ENCODE data around the gene YLPM1. TPM values are rescaled to one million over a fixed set of nuclear protein-coding genes. Genes with fewer than 3 reads are reported as not detected.

Gene YLPM1
- total and polyA plus RNA-seq, 2 donors (not counting 3 experiments of a cell fraction or from before 2014, with no cell fraction given), result 14.9 to 85.7 TPM

GRCh38 chr14:74713395-74713735 lies 49.8 kb upstream of the YLPM1 start:
- Histone ChIP-seq H3K4me2 (ENCODE audit: insufficient read depth, low read length) (peak overlapping the region; percentile 82), H3K4me3 (replicated peaks in 1 of 3; ENCODE audit: insufficient read depth in 1 of 3, low read depth in 1 of 3, low read length in 3 of 3) (peak overlapping the region; percentile 66 to 93 (median 92)), H3K36me3 (ENCODE audit: control insufficient read depth in 2 of 2, extremely low read depth in 1 of 2, insufficient read depth in 2 of 2, low read length in 2 of 2) (peaks cover 2 to 8% of the 10 kb centered on the region in 2 experiments), H3K4me1 (ENCODE audit: control insufficient read depth, extremely low read depth, insufficient read depth, low read length) (peaks cover 15% of the 10 kb centered on the region), H3K79me2 (ENCODE audit: control insufficient read depth, insufficient read depth, low read length) (peaks cover 51% of the 10 kb centered on the region), H3K27me3 (ENCODE audit: control insufficient read depth in 2 of 2, insufficient read depth in 2 of 2, low read length in 2 of 2) (no peaks in the 10 kb centered on the region), H4K20me1 (replicated peaks; ENCODE audit: control insufficient read depth, extremely low read depth, insufficient read depth, low read length) (peaks cover 4% of the 10 kb centered on the region), H3K9me1 (replicated peaks; ENCODE audit: control insufficient read depth, extremely low read depth, insufficient read depth, low read length) (no peaks in the 10 kb centered on the region), H2AFZ (ENCODE audit: low read depth, low read length) (peak overlapping the region; percentile 43), H3K9ac (replicated peaks; ENCODE audit: extremely low read depth, insufficient read depth, low read length) (peak overlapping the region; percentile 72), H3K27ac (ENCODE audit: insufficient read depth, low read depth, low read length) (peak overlapping the region; percentile 37), H3K9me3 (replicated peaks; ENCODE audit: control insufficient read depth, insufficient read depth, low read length) (no peaks in the 10 kb centered on the region)
- FAIRE-seq (no peak), DNase-seq (ENCODE audit: low read depth, low spot score) (no peak)
- CTCF ChIA-PET, result interaction anchor here (1.0 to 1.7 kb wide), 5 partner anchors 63 to 105 kb away, joined by 3 to 6 read pairs (median 4); no protein-coding TSS in a partner anchor
- dilution Hi-C loops (cut with MboI; ENCODE audit: extremely low pct_ligation_motif_present, low sequenced_read_pairs) (no loop called here), intact Hi-C loops (cut with micrococcal nuclease) (loop anchor here (1.0 to 5.0 kb wide), 4 partner anchors 50 to 104 kb away; partner anchors contain the start of gene YLPM1)
- TF ChIP-seq JUN (IDR thresholded peaks at IDR 0.05; ENCODE audit: borderline replicate concordance, insufficient read depth, insufficient read length, low read depth) (no peak), MAX (IDR thresholded peaks at IDR 0.05; ENCODE audit: insufficient read depth, insufficient read length) (no peak), EZH2 (IDR thresholded peaks at IDR 0.05; ENCODE audit: borderline replicate concordance, low read depth, low read length, severe bottlenecking) (no peak), POLR2A (IDR thresholded peaks at IDR 0.05; ENCODE audit: low read depth, low read length) (no peak), POLR2AphosphoS5 (IDR thresholded peaks at IDR 0.05; ENCODE audit: insufficient read depth, low read depth, low read length) (no peak), MYC (IDR thresholded peaks at IDR 0.05; ENCODE audit: low read depth, low read length) (no peak), GATA2 (IDR thresholded peaks at IDR 0.05; ENCODE audit: insufficient read depth, insufficient read length, low read depth, low read length) (no peak), CTCF (IDR thresholded peaks at IDR 0.05; ENCODE audit: extremely low read depth in 1 of 2, insufficient read depth in 1 of 2, low read depth in 1 of 2, low read length in 2 of 2) (no peak), FOS (IDR thresholded peaks at IDR 0.05; ENCODE audit: borderline replicate concordance, insufficient read depth, low read length) (no peak)
- BruUV-seq (replicated peaks), result no TSS peak
- POLR2A ChIA-PET, result no interaction called here
